ENCODE measurements around the gene SWAP70.

The SWAP70 gene

GRCh38 chr11:9653871-9654270, 10.0 kb upstream of the SWAP70 start:
- Histone ChIP-seq H3K27me3 (ENCODE audit: control insufficient read depth in 1 of 2, insufficient read depth in 1 of 2, low read length in 2 of 2) (no peaks in the 10 kb centered on the region), H3K79me1 (replicated peaks; ENCODE audit: low read length, poor library complexity, severe bottlenecking) (no peaks in the 10 kb centered on the region), H4K91ac (ENCODE audit: low read length) (no peak overlapping the region), H2AK5ac (ENCODE audit: low read length, severe bottlenecking) (no peak overlapping the region), H3K23ac (ENCODE audit: low read length in 2 of 2) (no peak overlapping the region), H3K9ac (ENCODE audit: low read length) (no peak overlapping the region), H2BK15ac (ENCODE audit: low read depth, poor library complexity, severe bottlenecking) (no peak overlapping the region), H3K14ac (ENCODE audit: low read length in 2 of 2) (no peak overlapping the region), H3K36me3 (ENCODE audit: control insufficient read depth in 1 of 2, insufficient read depth in 2 of 2, low read depth in 1 of 2, low read length in 2 of 2) (no peaks in the 10 kb centered on the region), H3K18ac (ENCODE audit: low read depth in 1 of 2, low read length in 2 of 2) (no peak overlapping the region), H3K4me1 (ENCODE audit: control insufficient read depth, insufficient read depth, low read depth, low read length) (no peaks in the 10 kb centered on the region), H2BK12ac (ENCODE audit: low read length in 2 of 2) (no peak overlapping the region), H2BK5ac (ENCODE audit: low read depth, low read length, poor library complexity, severe bottlenecking) (no peak overlapping the region), H2AFZ (ENCODE audit: low read depth, low read length) (no peak overlapping the region), H3K4me3 (ENCODE audit: insufficient read depth in 1 of 2, low read depth in 1 of 2, low read length in 2 of 2) (no peak overlapping the region), H3K4me2 (ENCODE audit: low read length, poor library complexity, severe bottlenecking) (no peak overlapping the region), H2BK120ac (ENCODE audit: low read depth, low read length) (no peak overlapping the region), H3K4ac (ENCODE audit: low read depth in 1 of 2, low read length in 2 of 2) (no peak overlapping the region), H4K8ac (ENCODE audit: low read length) (no peak overlapping the region), H3K9me3 (ENCODE audit: control insufficient read depth, low read length) (peaks cover 3% of the 10 kb centered on the region), H3K27ac (ENCODE audit: low read length, poor library complexity, severe bottlenecking) (no peak overlapping the region)
- WGBS, result 100% methylated on average over 2 of the region's 2 CpGs
- no peak for DNase-seq

- Histone ChIP-seq H3K4me2 (ENCODE audit: low read length, poor library complexity, severe bottlenecking) (no peak overlapping the region), H3K4ac (ENCODE audit: low read depth in 1 of 2, low read length in 2 of 2) (no peak overlapping the region), H2BK120ac (ENCODE audit: low read depth, low read length) (no peak overlapping the region), H2BK5ac (ENCODE audit: low read depth, low read length, poor library complexity, severe bottlenecking) (no peak overlapping the region), H3K4me3 (ENCODE audit: insufficient read depth in 1 of 2, low read depth in 1 of 2, low read length in 2 of 2) (no peak overlapping the region), H3K23ac (ENCODE audit: low read length in 2 of 2) (no peak overlapping the region), H4K8ac (ENCODE audit: low read length) (no peak overlapping the region), H2BK12ac (ENCODE audit: low read length in 2 of 2) (no peak overlapping the region), H2BK15ac (ENCODE audit: low read depth, poor library complexity, severe bottlenecking) (no peak overlapping the region), H3K9me3 (ENCODE audit: control insufficient read depth, low read length) (no peaks in the 10 kb centered on the region), H3K4me1 (ENCODE audit: control insufficient read depth, insufficient read depth, low read depth, low read length) (no peaks in the 10 kb centered on the region), H3K18ac (ENCODE audit: low read depth in 1 of 2, low read length in 2 of 2) (no peak overlapping the region), H3K27ac (ENCODE audit: low read length, poor library complexity, severe bottlenecking) (no peak overlapping the region), H3K9ac (ENCODE audit: low read length) (no peak overlapping the region), H2AFZ (ENCODE audit: low read depth, low read length) (no peak overlapping the region), H3K14ac (ENCODE audit: low read length in 2 of 2) (no peak overlapping the region), H2AK5ac (ENCODE audit: low read length, severe bottlenecking) (no peak overlapping the region), H3K27me3 (ENCODE audit: control insufficient read depth in 1 of 2, insufficient read depth in 1 of 2, low read length in 2 of 2) (no peaks in the 10 kb centered on the region), H4K91ac (ENCODE audit: low read length) (no peak overlapping the region), H3K36me3 (ENCODE audit: control insufficient read depth in 1 of 2, insufficient read depth in 2 of 2, low read depth in 1 of 2, low read length in 2 of 2) (no peaks in the 10 kb centered on the region), H3K79me1 (replicated peaks; ENCODE audit: low read length, poor library complexity, severe bottlenecking) (no peaks in the 10 kb centered on the region)
- DNase-seq, result no peak
Observed at GRCh38 chr11:9656864-9657263, 7.0 kb upstream of the SWAP70 start.

- no peak overlapping the region for H3K4me3 ChIP-seq (ENCODE audit: insufficient read depth in 1 of 2, low read depth in 1 of 2, low read length in 2 of 2)
- H2AFZ ChIP-seq (ENCODE audit: low read depth, low read length), result no peak overlapping the region
- H2BK15ac ChIP-seq (ENCODE audit: low read depth, poor library complexity, severe bottlenecking), result no peak overlapping the region
- no peak for DNase-seq
- no peak overlapping the region for H3K14ac ChIP-seq (ENCODE audit: low read length in 2 of 2)
- no peak overlapping the region for H4K91ac ChIP-seq (ENCODE audit: low read length)
- H2BK12ac ChIP-seq (ENCODE audit: low read length in 2 of 2), result no peak overlapping the region
- H3K27me3 ChIP-seq (ENCODE audit: control insufficient read depth in 1 of 2, insufficient read depth in 1 of 2, low read length in 2 of 2), result no peaks in the 10 kb centered on the region
- H4K8ac ChIP-seq (ENCODE audit: low read length), result no peak overlapping the region
- H3K4me2 ChIP-seq (ENCODE audit: low read length, poor library complexity, severe bottlenecking), result no peak overlapping the region
- H3K23ac ChIP-seq (ENCODE audit: low read length in 2 of 2), result no peak overlapping the region
- H3K4me1 ChIP-seq (ENCODE audit: control insufficient read depth, insufficient read depth, low read depth, low read length), result peaks cover 2% of the 10 kb centered on the region
- no peaks in the 10 kb centered on the region for H3K79me1 ChIP-seq (replicated peaks; ENCODE audit: low read length, poor library complexity, severe bottlenecking)
- no peak overlapping the region for H3K4ac ChIP-seq (ENCODE audit: low read depth in 1 of 2, low read length in 2 of 2)
- H3K9me3 ChIP-seq (ENCODE audit: control insufficient read depth, low read length), result no peaks in the 10 kb centered on the region
- no peak overlapping the region for H3K9ac ChIP-seq (ENCODE audit: low read length)
- no peak overlapping the region for H3K27ac ChIP-seq (ENCODE audit: low read length, poor library complexity, severe bottlenecking)
- H2BK5ac ChIP-seq (ENCODE audit: low read depth, low read length, poor library complexity, severe bottlenecking), result no peak overlapping the region
- no peak overlapping the region for H2BK120ac ChIP-seq (ENCODE audit: low read depth, low read length)
- WGBS, result 85% methylated on average over 6 of the region's 6 CpGs
- H3K36me3 ChIP-seq (ENCODE audit: control insufficient read depth in 1 of 2, insufficient read depth in 2 of 2, low read depth in 1 of 2, low read length in 2 of 2), result no peaks in the 10 kb centered on the region
- no peak overlapping the region for H3K18ac ChIP-seq (ENCODE audit: low read depth in 1 of 2, low read length in 2 of 2)
- H2AK5ac ChIP-seq (ENCODE audit: low read length, severe bottlenecking), result no peak overlapping the region
Observed at GRCh38 chr11:9657531-9657930, 6.3 kb upstream of the SWAP70 start.

- Histone ChIP-seq H3K4me2 (ENCODE audit: low read length, poor library complexity, severe bottlenecking) (no peak overlapping the region), H2BK120ac (ENCODE audit: low read depth, low read length) (no peak overlapping the region), H3K4me3 (ENCODE audit: insufficient read depth in 1 of 2, low read depth in 1 of 2, low read length in 2 of 2) (no peak overlapping the region), H3K27me3 (ENCODE audit: control insufficient read depth in 1 of 2, insufficient read depth in 1 of 2, low read length in 2 of 2) (no peaks in the 10 kb centered on the region), H3K4me1 (ENCODE audit: control insufficient read depth, insufficient read depth, low read depth, low read length) (peaks cover 6% of the 10 kb centered on the region), H2AK5ac (ENCODE audit: low read length, severe bottlenecking) (no peak overlapping the region), H3K27ac (ENCODE audit: low read length, poor library complexity, severe bottlenecking) (no peak overlapping the region), H3K79me1 (replicated peaks; ENCODE audit: low read length, poor library complexity, severe bottlenecking) (peaks cover 3% of the 10 kb centered on the region), H3K4ac (ENCODE audit: low read depth in 1 of 2, low read length in 2 of 2) (no peak overlapping the region), H3K9me3 (ENCODE audit: control insufficient read depth, low read length) (no peaks in the 10 kb centered on the region), H4K91ac (ENCODE audit: low read length) (no peak overlapping the region), H2BK5ac (ENCODE audit: low read depth, low read length, poor library complexity, severe bottlenecking) (no peak overlapping the region), H2BK12ac (ENCODE audit: low read length in 2 of 2) (no peak overlapping the region), H3K36me3 (ENCODE audit: control insufficient read depth in 1 of 2, insufficient read depth in 2 of 2, low read depth in 1 of 2, low read length in 2 of 2) (no peaks in the 10 kb centered on the region), H3K9ac (ENCODE audit: low read length) (no peak overlapping the region), H3K14ac (ENCODE audit: low read length in 2 of 2) (no peak overlapping the region), H2AFZ (ENCODE audit: low read depth, low read length) (no peak overlapping the region), H3K18ac (ENCODE audit: low read depth in 1 of 2, low read length in 2 of 2) (no peak overlapping the region), H4K8ac (ENCODE audit: low read length) (no peak overlapping the region), H2BK15ac (ENCODE audit: low read depth, poor library complexity, severe bottlenecking) (no peak overlapping the region), H3K23ac (ENCODE audit: low read length in 2 of 2) (no peak overlapping the region)
- 100% methylated on average over 3 of the region's 3 CpGs for WGBS
- no peak for DNase-seq
Observed at GRCh38 chr11:9660886-9661285, 3.0 kb upstream of the SWAP70 start.

All from mesenchymal stem cell (in vitro differentiated cells and primary cell).